Stimulated activated CD4-positive, alpha-beta T cell treated with anti-CD3 and anti-CD28 coated beads, Interleukin-4, amount 100 ng/mL, for 4 hours (primary cell): ENCODE results near the gene ZNF740.
"Not testable (repeated sequence)": the region's sequence is repeated elsewhere in the genome, so short reads cannot be mapped to it uniquely, and the experiment has no call there.

Experiments
- DNase-seq, 2 experiments: peaks; one replicate each; pipeline ENCODE4 v3.0.0-alpha.2; 2020

ZNF740 gene

DNA sequence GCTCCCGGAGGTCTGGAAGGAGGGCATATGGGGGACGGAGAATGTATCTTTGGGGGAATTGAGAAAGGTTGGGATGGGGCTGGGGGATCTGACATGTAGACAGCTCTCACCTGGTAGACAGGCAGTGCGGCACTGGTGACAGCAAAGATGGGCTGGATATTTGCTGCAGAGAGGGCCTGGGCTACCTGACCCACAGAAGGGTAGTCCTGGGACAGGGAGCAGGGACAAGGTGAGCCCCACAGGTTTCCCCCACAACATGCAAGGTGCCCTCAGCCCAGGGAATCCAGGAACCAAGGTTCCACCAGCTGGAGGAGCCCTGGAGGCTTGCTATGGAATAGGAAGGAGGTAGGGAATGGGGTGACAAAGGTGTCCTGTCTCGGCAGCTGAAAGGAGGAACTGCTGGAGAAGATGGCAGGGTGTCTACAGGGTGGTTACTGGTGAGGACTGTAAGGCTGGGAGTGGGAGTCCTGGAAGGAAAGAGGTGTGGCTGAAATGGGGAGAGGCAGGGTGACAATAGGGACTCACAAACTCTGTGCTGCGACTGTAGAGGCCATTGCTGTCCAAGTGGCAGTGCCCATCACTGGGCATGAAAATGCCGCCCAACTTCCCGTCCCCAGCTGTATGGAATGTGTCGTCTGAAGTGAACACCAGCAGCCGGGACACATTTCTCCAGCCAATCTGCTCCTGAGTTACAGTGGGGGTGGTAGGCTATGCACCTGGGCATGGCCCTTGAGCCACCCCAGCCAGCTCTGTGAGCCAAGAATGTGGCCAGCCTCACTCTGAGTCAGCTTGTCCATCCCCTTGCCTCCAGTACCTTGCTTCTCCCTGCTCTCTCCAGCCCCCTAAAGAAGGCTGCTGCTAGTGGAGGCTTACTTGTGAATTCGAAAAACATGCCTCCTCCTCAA, 15.2 kb downstream of the ZNF740 start:
- no peak for DNase-seq

DNA sequence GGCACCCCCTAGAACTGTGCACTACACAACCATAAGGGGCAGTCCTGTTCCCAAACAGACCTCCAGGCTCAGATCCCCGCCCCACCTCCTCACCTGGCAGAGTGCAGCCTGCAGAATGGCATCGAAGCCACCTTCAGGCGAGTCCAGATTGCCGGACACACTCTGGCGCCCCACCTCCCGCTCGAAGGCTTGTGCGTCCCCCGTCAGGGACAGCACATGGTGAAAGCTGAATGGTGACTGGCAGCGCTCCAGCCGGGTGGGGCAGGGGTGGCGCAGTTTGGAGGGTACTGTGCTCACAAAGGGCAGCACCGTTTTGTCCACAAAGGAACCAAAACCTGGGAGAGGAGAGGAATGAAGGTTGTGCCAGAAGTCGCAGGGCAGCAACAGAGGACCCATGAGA, 16.0 kb downstream of the ZNF740 start:
- no peak for DNase-seq

DNA sequence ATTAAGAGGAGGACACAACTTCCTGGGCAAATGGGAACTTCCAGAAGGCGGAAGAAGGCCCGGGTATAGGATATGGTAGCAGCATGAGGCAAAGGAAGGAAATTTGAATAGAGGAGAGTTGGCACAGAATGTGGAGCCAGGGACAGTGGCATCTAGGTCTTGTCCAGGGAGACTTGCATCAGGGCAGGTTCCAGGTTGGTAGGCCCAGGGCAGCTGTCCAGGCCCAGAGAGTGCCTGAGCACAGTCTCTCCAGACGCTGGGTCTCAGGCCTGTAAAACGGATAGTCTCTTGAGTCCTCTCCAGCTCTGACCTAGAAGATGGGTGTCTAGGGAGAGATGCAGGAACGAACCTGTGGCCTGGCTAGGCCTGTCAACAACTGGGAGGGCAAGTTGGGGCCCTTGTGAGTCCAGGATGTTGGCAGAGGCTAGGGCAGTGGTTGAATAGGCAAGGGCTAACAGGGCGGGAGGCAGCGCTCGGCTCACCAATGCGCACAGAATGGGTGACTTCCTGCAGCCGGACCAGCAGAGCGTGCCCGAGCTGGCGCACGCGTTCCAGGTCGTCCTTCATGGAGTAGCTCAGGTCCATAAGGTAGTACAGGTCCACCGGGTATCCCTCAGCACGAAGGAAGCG, 16.6 kb downstream of the ZNF740 start:
- DNase-seq: no peak

DNA sequence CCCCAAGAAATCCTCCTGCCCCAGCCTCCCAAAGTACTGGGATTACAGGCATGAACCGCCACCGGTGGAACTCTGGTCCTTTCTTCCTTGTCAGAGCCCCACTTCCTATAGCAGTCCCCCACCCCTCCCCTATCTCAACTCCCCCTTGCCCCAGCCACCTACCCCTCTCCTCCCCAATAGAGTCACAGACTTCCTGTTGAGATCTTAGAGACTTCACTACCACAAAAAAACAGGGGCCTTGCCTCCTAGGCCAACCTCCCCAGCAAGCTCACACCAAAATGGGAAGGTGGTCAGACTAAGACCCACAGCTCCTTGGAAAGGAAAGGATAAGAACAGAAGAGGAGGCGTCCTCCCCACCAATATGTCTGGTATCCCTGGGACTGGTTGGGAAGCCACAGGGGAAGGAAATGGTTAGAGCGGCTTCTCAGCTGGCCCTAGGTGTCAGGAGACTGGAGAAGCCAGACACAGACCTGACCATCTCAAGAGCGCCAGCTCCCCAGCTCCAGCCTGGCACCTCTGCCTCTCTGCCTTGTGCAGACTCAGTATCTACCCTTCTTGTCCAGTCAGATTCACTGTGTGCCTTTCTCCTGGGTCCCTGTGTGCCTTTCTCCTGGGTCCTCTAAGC, 18.1 kb downstream of the ZNF740 start:
- no peak for DNase-seq

DNA sequence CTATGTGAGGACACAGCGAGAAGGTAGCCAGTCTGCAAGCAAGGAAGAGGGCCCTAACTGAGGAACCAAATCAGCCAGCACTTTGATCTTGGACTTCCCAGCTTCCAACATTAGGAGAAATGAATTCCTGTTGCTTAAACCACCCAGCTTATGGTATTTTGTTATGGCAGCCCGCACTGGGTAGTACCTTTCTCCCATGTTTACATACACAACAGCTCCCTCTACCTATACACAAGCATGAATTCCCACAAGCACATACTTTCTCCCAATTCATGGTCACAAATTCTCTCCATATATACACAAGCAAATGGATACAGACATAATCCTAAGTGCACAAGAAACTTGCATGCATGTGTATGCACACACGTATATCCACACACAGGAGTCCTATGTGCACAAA, 19.2 kb downstream of the ZNF740 start:
- DNase-seq: no peak

DNA sequence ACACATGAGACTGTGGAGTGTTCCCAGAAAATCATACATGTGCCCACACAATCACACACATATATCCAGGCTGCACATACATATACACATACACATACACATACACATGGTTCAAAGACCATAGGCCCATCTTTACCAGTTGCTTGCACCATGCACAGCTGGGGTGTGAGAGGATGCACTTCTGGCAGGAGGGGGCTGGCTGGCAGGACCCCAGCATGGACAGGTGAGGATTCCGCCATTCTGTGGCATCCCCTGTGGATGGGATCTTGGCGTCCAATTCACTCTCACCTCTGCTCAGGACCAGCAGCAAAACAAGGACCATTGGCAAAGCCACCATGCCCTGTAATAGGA, 19.6 kb downstream of the ZNF740 start:
- no peak for DNase-seq

DNA sequence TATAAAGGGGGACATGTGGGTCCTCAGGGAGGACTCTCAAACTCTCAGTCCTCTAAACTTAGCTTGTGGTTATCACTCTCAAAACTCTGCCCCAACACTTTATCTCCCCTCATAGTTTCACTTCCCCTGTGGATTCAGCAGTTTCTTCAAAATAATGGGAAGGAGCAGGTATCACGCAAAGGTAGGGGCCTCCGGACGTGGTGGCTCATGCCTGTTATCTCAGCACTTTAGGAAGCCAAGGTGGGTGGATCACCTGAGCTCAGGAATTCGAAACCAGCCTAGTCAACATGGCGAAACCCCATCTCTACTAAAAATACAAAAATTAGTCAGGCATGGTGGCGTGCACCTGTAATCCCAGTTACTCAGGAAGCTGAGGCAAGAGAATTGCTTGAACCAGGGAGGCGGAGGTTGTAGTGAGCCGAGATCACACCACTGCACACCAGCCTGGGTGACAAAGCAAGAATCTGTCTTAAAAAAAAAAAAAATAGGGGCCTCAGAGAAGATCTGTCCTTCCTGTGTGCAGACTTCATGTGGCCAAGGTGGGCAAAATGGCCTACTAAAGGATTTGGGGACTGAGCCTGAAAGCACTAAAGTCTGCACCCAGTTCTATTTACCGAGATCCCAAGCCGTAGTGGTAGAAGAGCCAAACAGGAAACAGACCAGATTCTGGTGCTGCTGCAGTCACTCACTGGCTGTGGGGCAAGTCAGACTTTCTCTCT, 20.1 kb downstream of the ZNF740 start:
- DNase-seq: no peak

DNA sequence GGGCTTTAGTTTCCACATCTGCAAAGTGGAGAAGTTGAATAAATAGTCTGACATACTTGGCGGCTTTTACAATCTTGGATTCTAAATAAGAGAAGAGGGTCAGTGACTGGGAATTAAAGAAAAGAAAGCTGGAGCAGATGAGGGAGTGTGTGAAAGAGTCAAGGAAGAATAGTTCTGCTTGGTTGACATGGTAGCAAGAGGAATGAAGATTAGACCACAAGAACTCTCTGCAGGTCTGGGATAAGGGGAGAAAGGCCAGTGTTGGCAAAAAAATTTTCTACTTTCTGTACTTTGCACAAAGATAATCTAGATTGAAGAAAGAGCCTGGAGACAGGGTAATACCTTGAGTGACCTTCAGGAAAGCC, 20.6 kb downstream of the ZNF740 start:
- no peak for DNase-seq

DNA sequence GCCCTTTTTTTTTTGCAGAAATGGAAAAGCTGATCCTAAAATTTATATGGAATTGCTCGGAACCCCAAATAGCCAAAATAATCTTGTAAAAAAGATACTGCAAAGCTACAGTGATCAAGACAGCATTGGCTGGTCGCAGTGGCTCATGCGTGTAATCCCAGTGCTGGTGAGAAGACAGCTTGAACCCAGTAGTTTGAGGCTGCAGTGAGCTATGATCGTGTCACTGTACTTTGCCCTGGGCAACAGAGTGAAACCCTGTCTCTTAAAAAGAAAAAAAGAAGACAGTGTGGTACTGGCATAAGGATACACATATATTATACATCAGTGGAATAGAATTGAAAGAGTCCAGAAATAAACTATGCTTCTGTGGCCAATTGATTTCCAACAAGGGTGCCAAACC, 21.1 kb downstream of the ZNF740 start:
- DNase-seq: no peak

DNA sequence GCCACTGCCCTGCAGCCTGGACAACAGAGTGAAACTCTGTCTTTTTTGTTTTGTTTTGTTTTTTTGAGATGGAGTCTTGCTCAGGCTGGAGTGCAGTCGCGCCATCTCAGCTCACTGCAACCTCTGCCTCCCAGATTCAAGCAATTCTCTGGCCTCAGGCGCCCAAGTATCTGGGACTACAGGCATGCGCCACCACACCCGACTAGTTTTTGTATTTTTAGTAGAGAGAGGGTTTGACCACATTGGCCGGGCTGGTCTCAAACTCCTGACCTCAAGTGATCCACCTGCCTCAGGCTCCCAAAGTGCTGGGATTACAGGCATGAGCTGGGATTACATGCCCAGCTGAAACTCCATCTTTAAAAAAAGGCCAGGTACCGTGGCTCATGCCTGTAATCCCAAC, 21.8 kb downstream of the ZNF740 start:
- DNase-seq: not testable (repeated sequence)

DNA sequence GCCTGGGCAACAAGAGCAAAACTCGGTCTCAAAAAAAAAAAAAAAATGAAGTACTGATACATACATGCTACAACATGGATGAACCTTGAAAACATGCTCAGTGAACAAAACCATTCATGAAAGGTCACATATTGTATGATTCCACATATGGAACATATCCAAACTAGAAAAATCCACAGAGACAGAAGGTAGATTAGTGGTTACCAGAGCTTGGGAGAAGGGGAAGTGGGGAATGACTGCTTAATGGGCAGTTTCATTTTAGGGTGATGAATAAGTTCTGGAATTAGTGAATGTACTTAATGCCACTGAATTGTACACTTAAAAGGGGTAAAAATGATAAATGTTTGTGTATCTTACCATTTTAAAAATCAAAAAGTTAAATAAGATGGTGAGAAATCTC, 23.8 kb downstream of the ZNF740 start:
- DNase-seq: no peak

DNA sequence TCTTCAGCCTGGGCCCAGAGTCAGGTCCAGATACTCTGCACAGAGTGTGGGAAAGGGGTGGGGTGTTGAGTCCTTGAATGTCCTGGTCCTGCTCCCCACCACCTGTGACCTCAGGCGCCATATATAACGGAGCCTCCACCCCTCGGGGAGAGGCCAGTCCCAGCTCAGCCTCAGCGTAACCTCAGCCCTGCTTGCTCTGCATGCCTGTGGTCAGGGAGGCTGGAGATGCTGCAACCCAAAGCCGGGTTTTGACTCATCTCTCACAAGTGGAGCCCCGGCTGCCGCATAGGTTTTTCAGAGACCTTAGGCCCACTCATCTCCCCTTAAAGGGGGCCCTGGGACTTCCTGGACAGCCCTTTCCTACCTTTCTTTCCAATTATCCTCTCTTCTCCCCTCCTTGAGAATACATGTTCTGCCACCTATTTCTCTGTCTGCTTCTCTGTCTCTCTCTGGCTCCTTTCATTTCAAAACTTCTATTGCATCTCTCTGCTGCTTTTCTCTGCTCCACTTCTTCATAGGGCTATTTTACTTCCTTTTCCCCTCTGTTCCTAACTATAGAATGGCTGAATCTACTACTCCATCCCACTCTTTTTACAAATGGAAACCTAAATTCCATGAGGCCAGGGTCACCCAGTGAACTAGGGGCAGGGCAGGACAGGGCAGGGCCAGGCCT, 25.4 kb downstream of the ZNF740 start:
- DNase-seq: peak; percentile 41 to 46

DNA sequence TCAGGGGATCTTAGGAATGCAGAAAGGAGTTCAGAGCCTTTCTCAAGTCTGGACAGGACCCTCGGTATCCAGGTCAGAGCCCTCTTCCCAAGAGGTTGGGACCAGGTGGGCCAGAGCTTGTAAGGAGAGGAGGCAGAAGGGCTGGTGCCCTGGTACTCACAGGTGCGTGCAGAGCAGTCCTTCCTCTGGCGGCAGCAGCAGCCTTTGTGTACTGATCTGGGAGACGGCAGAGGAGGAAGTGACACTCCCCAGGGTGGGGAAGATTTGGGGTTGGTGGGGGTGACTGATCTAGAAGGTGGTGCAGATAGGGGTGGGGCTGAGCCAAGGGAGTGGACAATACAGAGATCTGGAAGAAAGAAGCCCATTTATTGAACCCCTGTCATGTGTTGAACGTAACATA, 26.5 kb downstream of the ZNF740 start, which contains the start of gene ITGB7:
TSS of gene ITGB7 (minus strand) at position 210 of the 400 bp plus-strand sequence. CDS start 6,808 bp downstream, outside the sequence.
- peak; percentile 44 to 62 for DNase-seq

DNA sequence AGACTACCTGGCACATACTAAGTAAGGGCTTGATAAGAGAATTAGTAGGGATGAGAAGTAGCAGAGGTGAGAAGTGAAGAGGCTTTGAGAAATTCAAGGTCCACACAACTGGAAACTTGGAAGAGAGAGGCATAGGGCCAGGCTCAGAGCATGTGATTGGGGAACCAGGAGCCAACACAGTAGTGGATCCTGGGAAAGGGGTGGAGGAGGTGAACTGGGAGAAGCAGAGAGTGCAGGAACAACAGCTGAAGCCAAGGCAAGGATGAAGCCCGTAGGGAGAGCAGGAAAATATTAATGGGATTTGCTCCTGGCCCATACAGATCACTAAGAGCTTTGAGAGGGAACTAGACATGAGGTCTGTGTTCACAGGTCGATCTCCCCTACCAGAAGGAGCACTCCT, 27.9 kb downstream of the ZNF740 start:
- no peak for DNase-seq

DNA sequence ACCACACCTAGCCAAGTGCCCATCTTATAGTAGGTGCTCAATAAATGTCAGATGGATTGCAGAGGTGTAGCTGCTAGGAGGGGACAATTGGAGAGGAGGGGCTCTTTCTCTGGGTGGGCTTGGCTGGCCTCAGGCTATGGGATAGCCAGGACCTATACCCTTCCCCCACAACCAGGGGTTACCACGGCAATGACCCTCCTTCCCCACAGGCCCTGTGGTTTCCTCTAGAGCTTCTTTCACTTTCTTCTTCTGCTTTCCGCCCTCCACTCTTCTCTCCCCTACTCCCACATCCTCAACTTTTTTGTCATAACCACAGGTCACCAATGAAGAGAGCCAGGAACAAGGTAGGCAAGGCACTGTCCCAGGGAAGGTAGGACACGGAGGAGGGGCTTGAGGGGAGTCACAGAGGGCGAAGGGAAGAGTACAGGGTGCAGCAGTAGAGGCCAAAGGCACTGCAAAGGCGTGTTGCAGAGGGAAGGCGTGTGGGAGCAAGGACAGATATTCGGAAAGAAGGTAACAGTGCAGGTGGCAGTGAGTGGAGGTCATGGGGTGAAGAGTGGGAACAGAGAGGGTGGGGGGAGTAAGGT, 28.4 kb downstream of the ZNF740 start:
- DNase-seq: peak in 1 of 2 experiments; percentile 35

DNA sequence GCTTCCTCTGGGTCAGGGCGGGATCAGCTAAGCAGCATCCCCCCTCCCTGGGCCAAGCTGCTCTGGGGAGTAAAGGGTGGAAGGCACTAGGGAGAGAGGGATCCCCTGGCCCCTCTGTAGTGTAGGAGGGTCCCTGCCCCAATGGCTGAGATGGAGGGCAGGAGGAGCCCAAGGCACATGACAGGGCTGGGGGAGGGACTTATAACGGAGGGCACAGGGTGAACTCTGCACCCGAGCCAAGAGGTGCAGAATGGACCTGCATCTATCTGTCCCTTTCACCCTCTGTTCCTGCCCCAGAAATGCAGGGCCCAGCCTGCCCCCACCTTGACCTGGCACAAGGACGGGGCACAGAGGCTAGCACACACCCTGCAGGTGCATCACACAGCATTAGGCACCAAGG, 30.3 kb downstream of the ZNF740 start:
- DNase-seq: no peak

DNA sequence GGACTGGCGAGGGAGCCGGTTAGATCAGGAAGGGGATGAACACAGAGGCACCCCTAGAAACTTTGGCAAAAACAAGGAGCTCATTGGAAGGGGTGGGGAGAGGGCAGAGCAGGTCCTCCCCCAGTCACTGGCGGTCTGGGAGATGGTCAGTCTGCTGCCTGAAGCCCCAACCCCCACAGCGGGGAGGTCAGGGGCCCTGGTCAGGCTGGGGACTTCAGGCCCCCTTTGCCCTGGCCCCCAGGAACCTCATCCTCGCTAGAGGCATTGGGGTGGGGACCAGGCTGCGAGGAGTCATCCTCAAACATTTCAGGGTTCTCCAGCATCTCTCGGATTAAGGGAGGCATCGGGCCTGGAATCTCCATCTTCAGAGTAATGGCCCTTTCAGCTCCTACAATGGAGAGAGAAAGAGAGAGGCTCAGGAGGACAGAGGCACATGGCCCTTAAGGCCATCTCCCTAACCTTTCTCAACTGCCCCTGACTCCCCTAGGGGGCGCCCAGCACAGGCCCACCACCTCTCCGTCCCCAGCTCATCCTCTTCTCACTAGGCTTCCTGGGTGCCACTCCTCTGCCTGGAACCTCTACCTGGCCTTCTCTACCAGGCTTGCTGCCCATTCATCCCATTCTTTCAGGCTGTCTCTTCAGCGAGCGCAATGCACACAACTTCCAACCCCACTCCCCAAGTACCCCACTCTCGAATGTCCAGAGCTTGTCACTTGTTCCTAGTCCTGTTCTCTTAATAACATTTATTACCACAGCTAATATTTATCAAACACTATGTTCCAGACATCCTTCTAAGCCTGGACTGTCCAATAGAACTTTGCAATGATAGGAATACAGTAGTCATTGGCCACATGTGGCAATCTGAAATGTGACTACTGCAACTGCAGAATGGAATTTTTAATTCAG, 31.2 kb downstream of the ZNF740 start:
- DNase-seq: no peak

DNA sequence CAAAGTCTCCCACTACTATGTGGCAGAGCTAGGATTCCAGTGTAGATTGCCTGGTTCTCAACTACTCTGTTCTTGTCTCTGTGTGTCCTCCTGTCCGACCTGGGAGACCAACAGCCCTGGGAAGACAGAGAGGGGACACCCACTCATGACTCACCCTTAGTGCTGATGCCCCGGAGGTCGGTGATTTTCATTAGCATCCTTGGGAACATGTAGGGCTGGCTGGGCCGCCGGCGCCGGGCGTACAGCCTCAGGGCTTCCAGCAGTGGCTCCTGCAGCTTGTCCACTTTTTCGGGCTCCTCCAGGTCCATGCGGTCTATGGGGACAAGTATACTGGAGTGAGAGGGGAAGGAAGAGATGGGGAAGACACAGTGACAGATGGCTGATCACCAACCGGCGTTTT, 32.4 kb downstream of the ZNF740 start:
- DNase-seq: no peak

DNA sequence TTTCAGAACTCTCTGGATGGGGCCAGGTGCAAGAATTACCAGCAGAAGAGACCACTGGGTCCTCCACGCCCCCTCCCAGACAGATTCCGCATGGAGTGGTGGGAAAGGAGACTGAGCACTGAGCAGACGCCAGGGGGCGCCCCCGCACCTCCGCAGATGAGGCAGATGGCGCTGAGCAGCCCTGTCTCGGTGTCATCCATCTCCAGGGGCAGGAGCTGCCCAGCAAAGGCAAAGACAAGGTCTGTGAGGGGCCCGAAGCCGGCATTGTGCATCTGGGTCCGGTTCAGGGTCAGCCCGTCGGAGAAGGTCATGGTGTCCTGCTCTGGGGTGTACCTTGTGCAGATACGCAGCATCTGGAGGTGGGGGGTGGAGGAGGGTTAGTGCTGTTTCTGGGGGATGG, 32.8 kb downstream of the ZNF740 start:
- DNase-seq: peak; percentile 73 to 88

DNA sequence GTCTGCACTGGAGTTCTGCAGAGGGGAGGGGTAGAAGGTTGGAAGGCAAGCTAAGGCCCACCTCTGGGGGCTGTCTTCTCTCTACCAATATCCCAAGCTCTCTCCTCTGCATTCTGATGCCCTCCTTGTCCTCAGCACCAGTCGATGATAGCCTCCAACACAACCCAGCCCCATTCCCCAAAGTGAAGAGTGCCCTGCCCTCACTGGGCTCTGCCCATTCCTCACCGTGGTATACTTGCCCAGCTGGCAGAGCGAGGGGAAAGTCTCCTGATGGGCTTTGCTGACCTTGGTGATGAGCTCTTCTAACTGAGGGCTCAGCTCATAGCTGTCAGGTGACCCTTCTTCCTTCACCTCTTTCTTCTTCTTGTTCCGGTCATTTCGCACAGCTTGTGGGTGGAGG, 33.7 kb downstream of the ZNF740 start:
- DNase-seq: no peak
